Common myeloid progenitor, CD34-positive (primary cell): Measurements from ENCODE around the gene S100A10.

ENCODE experiments used
- CTCF ChIA-PET: fragments of 350-600 bp; sonication (Branson Sonifier 250); formaldehyde crosslinking; loops from one replicate; lab custom pipeline; 2021; ENCODE audit warnings: antibody characterized with exemption; lab: Charles Lee
- POLR2A ChIA-PET: fragments of 350-600 bp; sonication (Branson Sonifier 250); formaldehyde crosslinking; loops from one replicate; lab custom pipeline; 2021; ENCODE audit warnings: antibody characterized with exemption; lab: Charles Lee
- DNase-seq, 3 donors: peaks; one replicate each; pipeline versions ENCODE4 v3.0.0 to v3.0.0-alpha.2; 2013
- H3K27ac ChIP-seq, 2 experiments: 1 replicate in 1 of 2; 2 replicates in 1 of 2; pipeline ENCODE4 v1.7.0; 2013; ENCODE audit warnings: inconsistent platforms in 2 of 2, low read length in 2 of 2, mild to moderate bottlenecking in 2 of 2, low read depth in 1 of 2, moderate library complexity in 1 of 2; ENCODE audit not compliant: severe bottlenecking in 2 of 2, insufficient read depth in 1 of 2, poor library complexity in 1 of 2
- H3K27me3 ChIP-seq, 5 experiments: replicated peaks in 2 of 5; 1 replicate in 3 of 5; 2 replicates in 2 of 5; pipeline versions ENCODE4 v1.6.1 to v1.7.0; 2013; ENCODE audit warnings: low read length in 4 of 5, mild to moderate bottlenecking in 2 of 5, moderate library complexity in 2 of 5, inconsistent platforms in 1 of 5; ENCODE audit not compliant: insufficient read depth in 5 of 5, control insufficient read depth in 4 of 5
- H3K36me3 ChIP-seq, 4 experiments: 1 replicate in 2 of 4; 2 replicates in 2 of 4; pipeline versions ENCODE4 v1.6.1 to v1.7.0; 2013; ENCODE audit warnings: low read length in 3 of 4, control low read depth in 1 of 4, mild to moderate bottlenecking in 1 of 4; ENCODE audit not compliant: control insufficient read depth in 4 of 4, insufficient read depth in 4 of 4
- H3K4me1 ChIP-seq, 4 experiments: 1 replicate in 3 of 4; 2 replicates in 1 of 4; pipeline versions ENCODE4 v1.6.1 to v1.7.1; 2013; ENCODE audit warnings: low read length in 3 of 4, mild to moderate bottlenecking in 3 of 4, control low read depth in 1 of 4, inconsistent platforms in 1 of 4, moderate library complexity in 1 of 4; ENCODE audit not compliant: control insufficient read depth in 4 of 4, insufficient read depth in 4 of 4; ENCODE audit errors: control extremely low read depth in 1 of 4
- H3K4me3 ChIP-seq, 7 experiments: 1 replicate in 4 of 7; 2 replicates in 3 of 7; pipeline versions ENCODE4 v1.5.1 to v1.7.0; 2013; ENCODE audit warnings: mild to moderate bottlenecking in 7 of 7, low read length in 6 of 7, moderate library complexity in 6 of 7, inconsistent platforms in 2 of 7, low read depth in 2 of 7, control low read depth in 1 of 7; ENCODE audit not compliant: insufficient read depth in 4 of 7, control insufficient read depth in 1 of 7; ENCODE audit errors: extremely low read depth in 1 of 7
- H3K9me3 ChIP-seq, 5 experiments: 1 replicate in 4 of 5; 2 replicates in 1 of 5; pipeline versions ENCODE4 v1.6.1 to v1.7.1; 2013; ENCODE audit warnings: low read length in 4 of 5, mild to moderate bottlenecking in 2 of 5, inconsistent platforms in 1 of 5, low read depth in 1 of 5, moderate library complexity in 1 of 5; ENCODE audit not compliant: control insufficient read depth in 4 of 5, insufficient read depth in 2 of 5; ENCODE audit errors: control extremely low read depth in 1 of 5
- WGBS: methylation state at CpG from one replicate; pipeline ENCODE4 v1.1.5; 2013; ENCODE audit not compliant: insufficient coverage; 5-methylcytosine and 5-hydroxymethylcytosine counted together

Gene S100A10

GRCh38 chr1:151960780-151961513 is 32.7 kb downstream of the S100A10 start:
- peaks cover 0 to 13% (median 5%) of the 10 kb centered on the region in 4 experiments for H3K4me1 ChIP-seq
- CTCF ChIA-PET: interaction anchor here (11.1 kb wide), 1 partner anchor 39 kb away, joined by 162 read pairs; no protein-coding TSS in a partner anchor

GRCh38 chr1:151958959-151959358 is 34.7 kb downstream of the S100A10 start:
- Histone ChIP-seq H3K27ac (no peak overlapping the region), H3K27me3 (no peaks in the 10 kb centered on the region), H3K4me1 (peaks cover 0 to 13% (median 5%) of the 10 kb centered on the region in 4 experiments), H3K36me3 (no peaks in the 10 kb centered on the region), H3K4me3 (no peak overlapping the region), H3K9me3 (no peaks in the 10 kb centered on the region)
- 100% methylated on average over 2 of the region's 2 CpGs for WGBS
- ChIA-PET CTCF (interaction anchor here (0.7 kb wide), 1 partner anchor 45 kb away, joined by 3 read pairs; no protein-coding TSS in a partner anchor), POLR2A (no interaction called here)
- DNase-seq: no peak

More at GRCh38 chr1:151960780-151961513, 32.7 kb downstream of the S100A10 start:
- Histone ChIP-seq H3K36me3 (no peaks in the 10 kb centered on the region), H3K4me3 (no peak overlapping the region), H3K9me3 (no peaks in the 10 kb centered on the region), H3K27me3 (no peaks in the 10 kb centered on the region), H3K27ac (no peak overlapping the region)
- no peak for DNase-seq
- POLR2A ChIA-PET: no interaction called here
- no CpG with 5 or more reads among the region's 2 CpGs for WGBS

- ChIA-PET POLR2A (interaction anchor here (0.6 kb wide), 1 partner anchor 14 kb away, joined by 3 read pairs; no protein-coding TSS in a partner anchor), CTCF (interaction anchor here (1.3 kb wide), 1 partner anchor 48 kb away, joined by 3 read pairs; the partner anchor contains the start of gene THEM4)
- Histone ChIP-seq H3K4me1 (peaks cover 0 to 13% (median 5%) of the 10 kb centered on the region in 4 experiments), H3K27ac (no peak overlapping the region), H3K9me3 (no peaks in the 10 kb centered on the region), H3K4me3 (no peak overlapping the region), H3K27me3 (no peaks in the 10 kb centered on the region), H3K36me3 (no peaks in the 10 kb centered on the region)
- no peak for DNase-seq
- 80% methylated on average over 1 of the region's 3 CpGs for WGBS
Measured at GRCh38 chr1:151956957-151957497, 36.6 kb downstream of the S100A10 start.

- Histone ChIP-seq H3K27ac (no peak overlapping the region), H3K9me3 (no peaks in the 10 kb centered on the region), H3K27me3 (no peaks in the 10 kb centered on the region), H3K4me1 (peaks cover 0 to 5% (median under 1%) of the 10 kb centered on the region in 4 experiments), H3K36me3 (no peaks in the 10 kb centered on the region), H3K4me3 (no peak overlapping the region)
- CTCF ChIA-PET: interaction anchor here (1.2 to 1.8 kb wide), 2 partner anchors 14 to 18 kb away, joined by 4 to 11 read pairs; no protein-coding TSS in a partner anchor
- WGBS: 94% methylated on average over 7 of the region's 7 CpGs
- POLR2A ChIA-PET: no interaction called here
- DNase-seq: no peak
Measured at GRCh38 chr1:151953409-151954094, 40.1 kb downstream of the S100A10 start.

GRCh38 chr1:151952811-151953210 is 40.8 kb downstream of the S100A10 start:
- POLR2A ChIA-PET: no interaction called here
- Histone ChIP-seq H3K9me3 (no peaks in the 10 kb centered on the region), H3K36me3 (no peaks in the 10 kb centered on the region), H3K27ac (no peak overlapping the region), H3K4me1 (peaks cover 0 to 5% (median under 1%) of the 10 kb centered on the region in 4 experiments), H3K4me3 (no peak overlapping the region), H3K27me3 (no peaks in the 10 kb centered on the region)
- WGBS: no CpG with 5 or more reads among the region's 1 CpG
- DNase-seq: no peak
- CTCF ChIA-PET: interaction anchor here (1.0 to 2.1 kb wide), 3 partner anchors 15 to 47 kb away, joined by 4 to 11 read pairs (median 7); no protein-coding TSS in a partner anchor

GRCh38 chr1:151949371-151950193 is 44.1 kb downstream of the S100A10 start:
- CTCF ChIA-PET: interaction anchor here (0.6 to 3.1 kb wide), 7 partner anchors 11 to 60 kb away, joined by 3 to 18 read pairs (median 6); no protein-coding TSS in a partner anchor
- no peaks in the 10 kb centered on the region for H3K9me3 ChIP-seq
- DNase-seq: no peak
- H3K4me1 ChIP-seq: peaks cover 2 to 27% (median 17%) of the 10 kb centered on the region in 4 experiments
- no peak overlapping the region for H3K27ac ChIP-seq
- H3K36me3 ChIP-seq: no peaks in the 10 kb centered on the region
- H3K4me3 ChIP-seq: no peak overlapping the region
- H3K27me3 ChIP-seq: no peaks in the 10 kb centered on the region
- 98% methylated on average over 18 of the region's 18 CpGs for WGBS
- POLR2A ChIA-PET: no interaction called here
